Hepatocyte (in vitro differentiated cells): Measurements from ENCODE around the gene IL9R. TPM values are rescaled to one million over a fixed set of nuclear protein-coding genes. Genes with fewer than 3 reads are reported as not detected.

ENCODE experiments used
- DNase-seq: peaks from one replicate; pipeline ENCODE4 v3.0.0-alpha.2; 2016; ENCODE audit warnings: low spot score
- H2AFZ ChIP-seq: fragments of 200-600 bp; sonication (generic); 2 replicates; pipeline ENCODE4 v1.6.0; 2016; ENCODE audit warnings: antibody characterized with exemption, mild to moderate bottlenecking
- H3K27ac ChIP-seq: fragments of 200-600 bp; sonication (generic); 2 replicates; pipeline ENCODE4 v1.5.1; 2016; ENCODE audit warnings: mild to moderate bottlenecking
- H3K27me3 ChIP-seq: fragments of 200-600 bp; sonication (generic); 2 replicates; pipeline ENCODE4 v1.6.1; 2016
- H3K36me3 ChIP-seq: fragments of 200-600 bp; sonication (generic); replicated peaks from 2 replicates; pipeline ENCODE4 v1.5.1; 2016; ENCODE audit warnings: low read depth; ENCODE audit not compliant: insufficient read depth
- H3K4me1 ChIP-seq: fragments of 200-600 bp; sonication (generic); 2 replicates; pipeline ENCODE4 v1.5.1; 2016; ENCODE audit warnings: mild to moderate bottlenecking, moderate library complexity; ENCODE audit not compliant: insufficient read depth
- H3K4me2 ChIP-seq: fragments of 200-600 bp; sonication (generic); 2 replicates; pipeline ENCODE4 v1.6.0; 2016
- H3K4me3 ChIP-seq: fragments of 200-600 bp; sonication (generic); 2 replicates; pipeline ENCODE4 v1.5.1; 2016; ENCODE audit warnings: mild to moderate bottlenecking
- H3K79me2 ChIP-seq: fragments of 200-600 bp; sonication (generic); 2 replicates; pipeline ENCODE4 v1.6.0; 2017; ENCODE audit warnings: mild to moderate bottlenecking
- H3K9me2 ChIP-seq: fragments of 200-600 bp; sonication (generic); replicated peaks from 2 replicates; pipeline ENCODE4 v1.6.0; 2017; ENCODE audit warnings: mild to moderate bottlenecking; ENCODE audit not compliant: insufficient read depth
- H3K9me3 ChIP-seq: fragments of 200-600 bp; sonication (generic); 2 replicates; pipeline ENCODE4 v1.5.1; 2016; ENCODE audit warnings: low read depth, mild to moderate bottlenecking
- H4K20me1 ChIP-seq: fragments of 200-600 bp; sonication (generic); 2 replicates; pipeline ENCODE4 v1.6.0; 2016; ENCODE audit warnings: mild to moderate bottlenecking; ENCODE audit not compliant: insufficient read depth, poor library complexity, severe bottlenecking
- CTCF ChIP-seq: fragments of 200-600 bp; sonication (generic); IDR thresholded peaks from 2 replicates; pipeline ENCODE4 v1.5.1; 2016; ENCODE audit warnings: antibody characterized with exemption, mild to moderate bottlenecking; ENCODE audit not compliant: poor library complexity
- EZH2 ChIP-seq: fragments of 200-600 bp; sonication (generic); IDR thresholded peaks from 2 replicates; pipeline ENCODE4 v1.6.1; 2016; ENCODE audit warnings: antibody characterized with exemption, mild to moderate bottlenecking, borderline replicate concordance
- EZH2phosphoT487 ChIP-seq: fragments of 200-600 bp; sonication (generic); IDR thresholded peaks from one replicate; pipeline ENCODE4 v1.6.1; 2018; ENCODE audit warnings: antibody characterized with exemption, mild to moderate bottlenecking, low read depth, moderate library complexity; ENCODE audit not compliant: unreplicated experiment, severe bottlenecking
- WGBS: methylation state at CpG from one replicate; pipeline ENCODE4 v1.1.6; 2016; ENCODE audit warnings: low lambda C conversion rate; ENCODE audit errors: missing lambda C conversion rate; 5-methylcytosine and 5-hydroxymethylcytosine counted together
- polyA plus RNA-seq: library from polyadenylated mRNA; unstranded; fragments of >200 nt; fragmentation: Nextera tagmentation; extraction: Ambion mirVana; gene quantifications from 2 replicates; pipeline ENCODE4 v1.2.1, GENCODE V29; 2016
- total RNA-seq: library from RNA; depleted of rRNA; stranded (reverse); fragments of >200 nt; gene quantifications from 2 replicates; pipeline ENCODE4 v1.2.3, GENCODE V29; 2014

IL9R gene
- total and polyA plus RNA-seq, 2 experiments from 2014 or later = not detected

GRCh38 chrX:155967653-155968325, 29.7 kb upstream of the IL9R start:
- Histone ChIP-seq H3K27ac (no peak overlapping the region), H3K79me2 (no peaks in the 10 kb centered on the region), H3K36me3 (no peaks in the 10 kb centered on the region), H4K20me1 (no peaks in the 10 kb centered on the region), H3K9me3 (no peaks in the 10 kb centered on the region), H3K4me1 (no peaks in the 10 kb centered on the region), H3K27me3 (no peaks in the 10 kb centered on the region), H2AFZ (no peak overlapping the region), H3K9me2 (no peaks in the 10 kb centered on the region), H3K4me2 (no peak overlapping the region), H3K4me3 (no peak overlapping the region)
- no peak for DNase-seq
- 69% methylated on average over 3 of the region's 3 CpGs for WGBS
- no peak for TF ChIP-seq CTCF
- no peak for TF ChIP-seq EZH2
- no peak for TF ChIP-seq EZH2phosphoT487

- no peak overlapping the region for H3K4me3 ChIP-seq
- no peaks in the 10 kb centered on the region for H3K9me2 ChIP-seq
- no peaks in the 10 kb centered on the region for H3K9me3 ChIP-seq
- no peaks in the 10 kb centered on the region for H3K27me3 ChIP-seq
- H3K79me2 ChIP-seq = no peaks in the 10 kb centered on the region
- TF ChIP-seq CTCF (no peak), EZH2 (no peak), EZH2phosphoT487 (no peak)
- H3K4me1 ChIP-seq = no peaks in the 10 kb centered on the region
- no peak overlapping the region for H2AFZ ChIP-seq
- no peaks in the 10 kb centered on the region for H3K36me3 ChIP-seq
- H3K27ac ChIP-seq = no peak overlapping the region
- H4K20me1 ChIP-seq = no peaks in the 10 kb centered on the region
- no peak overlapping the region for H3K4me2 ChIP-seq
- DNase-seq = no peak
- 67% methylated on average over 1 of the region's 1 CpG for WGBS
Observed at GRCh38 chrX:155968326-155968661, 29.2 kb upstream of the IL9R start.

- Histone ChIP-seq H3K79me2 (no peaks in the 10 kb centered on the region), H3K36me3 (no peaks in the 10 kb centered on the region), H3K27ac (no peak overlapping the region), H3K4me1 (no peaks in the 10 kb centered on the region), H3K27me3 (no peaks in the 10 kb centered on the region), H3K4me3 (no peak overlapping the region), H3K9me3 (no peaks in the 10 kb centered on the region), H3K9me2 (no peaks in the 10 kb centered on the region), H4K20me1 (no peaks in the 10 kb centered on the region), H3K4me2 (no peak overlapping the region), H2AFZ (no peak overlapping the region)
- TF ChIP-seq CTCF (no peak), EZH2phosphoT487 (no peak), EZH2 (no peak)
- 63% methylated on average over 5 of the region's 5 CpGs for WGBS
- DNase-seq = no peak
Observed at GRCh38 chrX:155968791-155969190, 28.7 kb upstream of the IL9R start.
